SK-N-MC (cell line): ENCODE measurements around the gene HES6.

Source experiments
- EZH2 ChIP-seq: fragments of 200-600 bp; sonication (generic); IDR thresholded peaks from one replicate; pipeline ENCODE4 v1.6.1; 2017; ENCODE audit warnings: antibody characterized with exemption
- FOXP2 ChIP-seq: optimal IDR thresholded peaks from 2 replicates; pipeline ENCODE3; 2011; ENCODE audit warnings: mild to moderate bottlenecking, moderate library complexity; ENCODE audit not compliant: insufficient read depth; ENCODE audit errors: extremely low read length, control extremely low read depth
- POLR2AphosphoS5 ChIP-seq: IDR thresholded peaks from 2 replicates; pipeline ENCODE4 v1.6.1; 2012; ENCODE audit warnings: mild to moderate bottlenecking, low read depth, low read length, borderline replicate concordance

DNA sequence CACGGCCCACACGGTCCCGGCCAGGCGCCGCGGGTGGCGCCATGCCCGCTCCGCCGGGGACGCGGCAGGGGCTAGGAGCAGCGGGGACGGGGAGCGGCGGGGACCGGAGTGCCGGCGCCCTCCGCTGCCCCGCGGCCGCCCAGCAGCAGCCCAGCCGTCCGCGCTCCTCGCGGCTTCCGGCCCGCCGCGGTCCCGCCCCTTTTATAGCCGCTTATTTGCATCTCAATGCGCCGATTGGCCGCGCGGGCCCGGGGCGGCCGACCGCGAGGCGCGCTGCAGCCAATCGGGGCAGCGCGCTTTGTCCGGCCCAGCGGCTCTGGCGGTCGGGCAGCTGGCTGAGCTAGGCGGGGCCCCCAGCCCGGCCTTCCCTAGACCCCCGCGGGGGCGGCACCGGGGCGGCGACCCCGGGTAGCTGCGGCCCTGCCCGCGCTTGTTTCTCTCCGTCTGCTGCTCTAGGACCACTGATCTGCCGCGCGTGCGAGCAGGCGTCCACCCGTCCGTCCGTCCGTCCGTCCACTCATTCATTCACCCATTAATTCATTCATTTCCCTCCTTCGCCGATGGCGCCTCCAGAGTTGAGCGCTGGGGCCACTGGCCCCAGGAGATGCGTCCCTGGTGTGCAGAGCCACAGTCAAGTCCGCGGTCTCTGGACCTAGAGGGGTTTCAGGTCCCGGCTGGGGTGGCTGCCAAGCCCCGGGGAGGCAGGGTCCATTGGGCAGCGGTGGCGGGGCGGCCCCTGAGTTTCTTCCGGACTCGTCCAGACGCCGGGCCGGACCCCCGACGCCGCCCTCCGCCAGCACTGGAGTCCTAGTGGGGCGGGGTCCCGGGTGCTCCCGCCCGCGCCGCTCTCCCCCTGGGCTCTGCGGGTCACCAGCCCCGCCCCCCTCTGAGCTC is at the start of gene HES6:
- peak; percentile 55 for TF ChIP-seq POLR2AphosphoS5
- no peak for TF ChIP-seq EZH2
- TF ChIP-seq FOXP2: no peak
